Left kidney (tissue), 2 donors: ENCODE results near the gene MIS18A. TPM values are rescaled to one million over a fixed set of nuclear protein-coding genes. Genes with fewer than 3 reads are reported as not detected.

Experiments used
- DNase-seq: peaks from one replicate; pipeline ENCODE4 v3.0.0-alpha.2; 2013
- polyA plus RNA-seq: library from polyadenylated mRNA; unstranded; fragments of 120-200 nt; gene quantifications from one replicate; pipeline ENCODE4 v1.2.1, GENCODE V29; 2013; ENCODE audit not compliant: insufficient read length

Gene MIS18A
- polyA plus RNA-seq, 1 donor: 26.9 TPM

GRCh38 chr21:32256251-32256650 is 22.6 kb downstream of the MIS18A start:
- no peak for DNase-seq

GRCh38 chr21:32253215-32253641 is 25.6 kb downstream of the MIS18A start:
- no peak for DNase-seq

- DNase-seq: no peak
Measured at GRCh38 chr21:32252136-32252535, 26.7 kb downstream of the MIS18A start.

- no peak for DNase-seq
Measured at GRCh38 chr21:32249511-32250280, 29.2 kb downstream of the MIS18A start.

- peak; percentile 49 for DNase-seq
Measured at GRCh38 chr21:32248571-32249461, 30.0 kb downstream of the MIS18A start.

GRCh38 chr21:32246571-32247140 is 32.2 kb downstream of the MIS18A start:
- no peak for DNase-seq

GRCh38 chr21:32245971-32246370 is 32.9 kb downstream of the MIS18A start:
- DNase-seq: no peak

GRCh38 chr21:32240851-32241687 is 37.8 kb downstream of the MIS18A start:
- DNase-seq: no peak

GRCh38 chr21:32239551-32239950 is 39.3 kb downstream of the MIS18A start:
- no peak for DNase-seq

- DNase-seq: no peak
Measured at GRCh38 chr21:32238063-32238462, 40.8 kb downstream of the MIS18A start.

- no peak for DNase-seq
Measured at GRCh38 chr21:32237021-32237420, 41.8 kb downstream of the MIS18A start.

GRCh38 chr21:32233722-32234301 is 45.0 kb downstream of the MIS18A start:
- DNase-seq: no peak

- no peak for DNase-seq
Measured at GRCh38 chr21:32233055-32233546, 45.7 kb downstream of the MIS18A start.

GRCh38 chr21:32226444-32226843 is 52.4 kb downstream of the MIS18A start:
- no peak for DNase-seq

Other genes with a start within 250 kb of the MIS18A start
- 0.33 TPM for gene MRAP, start 19.8 kb upstream of the MIS18A start, polyA plus RNA-seq
- 14.9 TPM for gene URB1, start 114.0 kb upstream of the MIS18A start, polyA plus RNA-seq
- gene EVA1C, start 133.7 kb upstream of the MIS18A start, polyA plus RNA-seq: 2.4 TPM